Suppressor macrophage treated with lipopolysaccharide for 4 hours (primary cell): ENCODE results near the gene SLC19A2.
"Not testable (repeated sequence)": the region's sequence is repeated elsewhere in the genome, so short reads cannot be mapped to it uniquely, and the experiment has no call there.

Experiments used
- DNase-seq: peaks from one replicate; pipeline ENCODE4 v3.0.0-alpha.2; 2020

Gene SLC19A2

GRCh38 chr1:169508432-169509338 is 22.9 kb upstream of the SLC19A2 start:
- DNase-seq, result no peak

DNA sequence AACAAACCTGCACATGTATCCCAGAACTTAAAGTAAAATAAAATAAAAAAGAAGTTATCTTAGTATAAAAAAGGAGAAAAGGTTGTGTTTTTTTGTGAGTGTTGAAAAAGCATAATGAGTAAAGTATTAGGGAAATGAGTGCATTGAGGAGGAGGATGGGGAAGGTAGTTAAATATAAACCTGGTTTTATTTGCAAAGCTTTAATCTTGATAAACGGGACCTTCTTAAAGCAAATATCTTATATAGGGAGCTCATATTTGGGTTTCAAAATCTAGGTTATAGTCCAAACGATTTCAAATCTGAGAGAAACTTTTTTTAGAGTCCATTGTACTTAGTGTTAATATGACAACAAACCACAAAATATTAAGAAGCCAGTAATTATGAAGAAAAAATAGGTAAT is 21.7 kb upstream of the SLC19A2 start:
- no peak for DNase-seq

DNA sequence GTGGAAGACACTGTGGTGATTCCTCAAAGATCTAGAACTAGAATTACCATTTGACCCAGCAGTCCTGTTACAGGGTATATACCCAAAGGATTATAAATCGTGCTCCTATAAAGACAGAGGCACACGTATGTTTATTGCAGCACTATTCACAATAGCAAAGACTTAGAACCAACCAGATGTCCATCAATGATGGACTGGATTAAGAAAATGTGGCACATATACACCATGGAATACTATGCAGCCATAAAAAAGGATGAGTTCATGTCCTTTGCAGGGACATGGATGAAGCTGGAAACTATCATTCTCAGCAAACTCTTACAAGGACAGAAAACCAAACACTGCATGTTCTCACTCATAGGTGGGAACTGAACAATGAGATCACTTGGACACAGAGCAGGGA is 17.9 kb upstream of the SLC19A2 start:
- DNase-seq, result not testable (repeated sequence)

- DNase-seq, result no peak
These were observed 14.1 kb upstream of the SLC19A2 start for GRCh38 chr1:169499807-169500206.

DNA sequence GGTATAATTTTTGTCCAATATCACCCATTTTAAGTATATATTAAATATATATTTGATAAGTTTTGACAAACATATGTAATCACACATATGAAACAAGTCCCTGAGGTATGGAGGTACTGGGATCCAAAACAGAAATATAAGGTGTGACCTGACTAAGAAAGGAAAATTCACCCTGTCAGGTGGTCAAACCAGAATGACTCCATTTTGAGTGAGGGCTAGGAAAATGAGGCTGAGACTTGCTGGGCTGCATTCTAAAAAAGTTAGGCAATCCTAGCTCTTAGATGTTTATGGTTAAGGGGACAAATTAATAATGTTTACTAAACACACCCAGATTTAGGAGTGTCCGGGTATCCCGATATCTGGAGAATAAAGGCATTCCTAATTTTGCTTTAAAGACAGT is 11.6 kb upstream of the SLC19A2 start:
- no peak for DNase-seq

- no peak for DNase-seq
These were observed 10.2 kb upstream of the SLC19A2 start for GRCh38 chr1:169495916-169496315.

- peak; percentile 27 for DNase-seq
These were observed 9.5 kb upstream of the SLC19A2 start for GRCh38 chr1:169495046-169495775.

DNA sequence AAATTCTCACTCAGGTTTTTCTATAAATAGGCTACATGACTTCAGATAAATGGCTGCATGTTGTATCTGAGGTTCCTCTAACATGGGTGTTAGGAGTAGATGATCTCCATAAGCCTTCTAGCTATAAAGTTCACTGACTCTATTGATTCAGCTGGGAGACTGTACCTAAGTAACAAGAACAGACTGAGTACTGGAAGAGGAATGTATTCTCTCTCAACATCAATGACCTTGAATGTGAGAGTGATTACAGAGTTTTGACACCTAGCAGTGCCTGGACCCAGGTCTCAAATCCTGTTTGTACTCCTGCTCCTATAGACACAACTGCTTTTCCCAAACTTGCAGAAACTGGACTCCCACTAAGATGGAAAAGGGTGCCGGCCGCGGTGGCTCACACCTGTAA is 8.6 kb upstream of the SLC19A2 start:
- no peak for DNase-seq

DNA sequence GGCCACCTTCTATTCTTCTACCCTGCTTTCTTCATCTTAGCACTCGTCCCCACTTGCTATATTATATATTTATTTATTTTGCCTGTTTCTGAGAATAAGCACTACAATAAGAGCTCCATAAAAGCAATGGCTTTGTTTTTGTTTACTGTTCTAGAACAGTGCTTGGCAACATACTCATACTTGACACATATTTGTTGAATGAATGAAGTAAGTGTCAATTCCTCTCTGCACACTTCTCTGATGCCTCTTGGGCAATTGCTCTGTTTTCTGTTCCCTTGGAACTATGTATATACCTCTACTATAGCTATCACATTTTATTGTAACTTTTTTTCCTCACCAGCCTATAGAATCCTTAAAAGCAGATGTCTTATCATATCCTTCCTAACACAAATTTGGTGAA is 7.5 kb upstream of the SLC19A2 start:
- DNase-seq, result no peak

GRCh38 chr1:169491845-169492281 is 6.1 kb upstream of the SLC19A2 start:
- DNase-seq, result no peak

DNA sequence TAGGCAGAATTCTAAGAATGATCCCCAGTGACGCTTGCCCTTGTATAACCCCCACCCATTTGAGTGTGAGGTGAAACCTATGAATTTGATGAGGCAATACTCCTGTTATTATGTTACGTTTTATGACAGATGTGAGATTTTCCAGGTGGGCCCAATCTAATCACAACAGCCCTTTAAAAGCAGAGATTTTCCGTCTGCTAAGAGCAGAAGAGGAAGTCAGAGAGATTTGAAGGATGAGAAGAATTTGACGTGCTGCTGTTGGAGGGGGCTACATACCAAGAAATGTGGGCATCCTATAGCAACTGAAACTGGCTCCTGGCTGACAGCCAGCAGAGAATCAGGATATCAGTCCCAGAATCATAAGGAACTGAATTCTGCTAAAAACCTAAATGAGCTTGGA is 2.4 kb upstream of the SLC19A2 start:
- DNase-seq, result no peak

DNA sequence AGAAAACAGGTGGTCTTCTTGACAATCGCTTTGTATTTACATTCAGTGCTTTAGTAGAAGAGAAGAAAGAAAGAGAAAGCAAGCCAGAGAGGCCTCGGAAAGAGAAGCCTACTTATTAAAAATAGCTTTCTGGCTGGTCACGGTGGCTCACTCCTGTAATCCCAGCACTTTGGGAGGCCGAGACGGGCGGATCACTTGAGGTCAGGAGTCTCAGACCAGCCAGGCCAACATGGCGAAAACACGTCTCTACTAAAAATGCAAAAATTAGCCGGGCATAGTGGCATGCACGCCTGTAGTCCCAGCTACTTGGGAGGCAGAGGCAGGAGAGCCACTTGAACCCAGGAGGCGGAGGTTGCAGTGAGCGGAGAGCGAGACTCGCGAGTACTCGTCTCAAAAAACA is 1.8 kb upstream of the SLC19A2 start:
- no peak for DNase-seq

- DNase-seq, result no peak
These were observed 1.4 kb upstream of the SLC19A2 start for GRCh38 chr1:169487133-169487532.

DNA sequence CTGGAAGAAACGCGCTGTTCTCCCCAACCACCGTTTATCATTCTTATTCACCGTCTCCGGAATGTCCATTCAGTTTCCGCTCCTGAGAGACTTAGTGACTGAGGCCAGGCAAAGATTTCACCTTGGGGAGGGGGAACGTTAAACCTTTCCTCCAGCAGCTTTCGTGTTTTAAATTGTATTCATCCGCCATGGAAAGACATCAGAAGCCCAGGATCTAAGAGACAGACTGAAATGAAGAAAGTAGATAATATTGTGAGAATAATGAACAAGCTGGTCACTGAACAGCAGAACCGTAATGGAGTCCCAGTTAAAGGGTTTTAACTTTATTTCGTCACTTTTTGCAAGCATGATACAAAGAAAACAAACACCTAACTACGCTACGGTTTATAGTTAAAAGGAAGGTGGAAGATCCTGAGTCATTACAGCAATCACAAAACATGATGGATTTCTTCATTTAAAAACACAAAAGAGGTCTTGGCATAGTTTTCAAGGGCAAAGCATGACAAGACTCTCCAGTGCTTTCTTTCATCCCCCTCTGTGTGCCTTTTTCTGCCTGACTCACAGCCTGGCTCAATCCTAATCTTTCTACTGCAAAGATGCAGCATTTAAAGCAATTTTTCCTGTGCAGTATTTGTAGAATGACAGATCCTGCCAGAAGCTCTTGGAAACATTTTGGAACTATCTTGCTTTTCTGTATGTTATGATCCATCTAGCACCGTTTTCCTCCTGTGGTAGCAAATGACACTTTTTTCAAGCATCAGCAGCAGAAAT is 722 bp upstream of the SLC19A2 start:
- peak; percentile 10 for DNase-seq

GRCh38 chr1:169484683-169485430 is 887 bp downstream of the SLC19A2 start:
- peak; percentile 76 for DNase-seq

DNA sequence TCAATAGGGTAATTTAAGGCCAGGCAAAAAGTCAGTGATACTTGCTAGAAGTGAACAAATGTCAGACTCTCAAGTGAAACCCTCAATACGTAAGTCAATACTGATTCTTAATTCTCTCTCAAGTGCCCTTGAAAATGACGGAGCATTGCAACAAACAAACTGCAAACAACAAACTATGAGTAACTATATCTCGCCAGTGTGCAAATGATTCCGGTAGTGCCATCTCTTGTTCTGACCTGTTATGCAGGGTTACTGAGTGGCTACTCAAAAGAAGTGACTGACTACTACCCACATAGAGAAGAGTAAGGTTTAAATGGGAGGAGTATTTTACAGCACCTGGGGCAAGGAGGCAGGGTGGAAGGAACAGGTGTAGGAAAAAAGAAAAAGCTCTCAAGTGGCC is 1.6 kb downstream of the SLC19A2 start:
- no peak for DNase-seq

GRCh38 chr1:169483500-169483966 is 2.2 kb downstream of the SLC19A2 start:
- peak; percentile 30 for DNase-seq

- no peak for DNase-seq
These were observed 6.2 kb downstream of the SLC19A2 start for GRCh38 chr1:169479363-169480066.

GRCh38 chr1:169478094-169478672 is 7.6 kb downstream of the SLC19A2 start:
- DNase-seq, result peak; percentile 33

DNA sequence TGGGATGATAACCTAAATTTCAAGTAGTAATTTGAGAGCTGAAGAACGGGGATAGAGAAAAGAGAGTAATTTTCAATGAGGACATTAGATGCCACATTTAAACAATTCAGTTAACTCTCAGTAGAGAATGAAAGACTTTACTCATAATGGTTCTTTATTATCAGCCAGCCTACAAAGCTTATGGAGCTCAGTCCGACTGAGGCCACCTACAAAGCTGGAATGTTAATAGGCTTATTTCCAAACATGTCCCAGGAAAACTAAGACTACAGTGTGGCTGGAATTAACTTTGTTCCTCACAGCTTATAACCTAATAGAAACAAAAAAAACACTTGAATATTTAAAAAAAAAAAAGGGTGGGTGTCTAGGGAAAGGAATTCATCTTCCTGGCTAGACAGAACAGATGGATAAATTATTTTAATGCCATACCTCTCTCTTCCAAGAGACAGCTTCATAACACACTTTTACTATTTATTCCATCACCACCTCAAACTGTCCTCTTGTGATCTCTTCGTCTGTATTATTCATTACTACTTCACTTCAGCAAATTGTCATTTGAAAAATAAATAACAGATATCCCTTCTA is 9.8 kb downstream of the SLC19A2 start:
- no peak for DNase-seq
